Nephron (organoid): ENCODE data around the gene PHRF1.

Source experiments
- H3K27ac Mint-ChIP-seq, 3 experiments: 2 replicates each; pipeline ENCODE4 v1.8.0; 2020; ENCODE audit warnings: mixed read lengths in 3 of 3, mild to moderate bottlenecking in 2 of 3, moderate library complexity in 1 of 3
- H3K27me3 Mint-ChIP-seq: 2 replicates; pipeline ENCODE4 v1.8.0; 2021; ENCODE audit warnings: low read depth, mild to moderate bottlenecking, moderate library complexity, mixed read lengths
- H3K36me3 Mint-ChIP-seq: 2 replicates; pipeline ENCODE4 v1.8.0; 2020; ENCODE audit warnings: low read depth, mixed read lengths
- H3K4me1 Mint-ChIP-seq: 2 replicates; pipeline ENCODE4 v1.8.0; 2020; ENCODE audit warnings: mixed read lengths
- H3K4me3 Mint-ChIP-seq, 3 experiments: 2 replicates each; pipeline ENCODE4 v1.8.0; 2020; ENCODE audit warnings: mild to moderate bottlenecking in 3 of 3, mixed read lengths in 3 of 3, moderate library complexity in 2 of 3
- H3K9me3 Mint-ChIP-seq: 2 replicates; pipeline ENCODE4 v1.8.0; 2020; ENCODE audit warnings: mixed read lengths
- CTCF ChIP-seq, 3 experiments: fragments of 200-600 bp; sonication (generic); IDR thresholded peaks; one replicate each; pipeline ENCODE4 v1.5.0; 2021; ENCODE audit warnings: antibody characterized with exemption in 3 of 3; ENCODE audit not compliant: unreplicated experiment in 3 of 3

Gene PHRF1

DNA sequence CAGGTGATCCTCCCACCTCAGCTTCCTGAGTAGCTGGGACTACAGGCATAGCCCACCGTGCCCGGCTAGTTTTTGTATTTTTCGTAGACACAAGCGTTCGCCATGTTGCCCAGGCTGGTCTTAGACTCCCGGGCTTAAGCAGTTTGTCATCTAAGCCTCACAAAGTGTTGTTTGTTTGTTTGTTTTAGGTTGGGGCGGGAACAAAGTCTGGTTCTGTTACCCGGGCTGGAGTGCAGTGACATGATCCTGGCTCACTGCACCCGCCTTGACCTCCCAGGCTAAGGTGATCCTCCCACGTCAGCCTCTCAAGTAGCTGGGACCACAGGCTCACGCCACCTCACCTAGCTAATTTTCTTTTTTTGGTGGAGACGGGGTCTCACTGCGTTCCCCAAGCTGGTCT is 26.9 kb downstream of the PHRF1 start:
- no peak for TF ChIP-seq CTCF (IDR thresholded peaks at IDR 0.05; ENCODE audit: unreplicated experiment in 3 of 3)
- Mint-ChIP-seq H3K27ac (no peak overlapping the region), H3K27me3 (no peaks in the 10 kb centered on the region), H3K9me3 (no peaks in the 10 kb centered on the region), H3K4me1 (no peaks in the 10 kb centered on the region), H3K4me3 (no peak overlapping the region), H3K36me3 (peaks cover 48% of the 10 kb centered on the region)

DNA sequence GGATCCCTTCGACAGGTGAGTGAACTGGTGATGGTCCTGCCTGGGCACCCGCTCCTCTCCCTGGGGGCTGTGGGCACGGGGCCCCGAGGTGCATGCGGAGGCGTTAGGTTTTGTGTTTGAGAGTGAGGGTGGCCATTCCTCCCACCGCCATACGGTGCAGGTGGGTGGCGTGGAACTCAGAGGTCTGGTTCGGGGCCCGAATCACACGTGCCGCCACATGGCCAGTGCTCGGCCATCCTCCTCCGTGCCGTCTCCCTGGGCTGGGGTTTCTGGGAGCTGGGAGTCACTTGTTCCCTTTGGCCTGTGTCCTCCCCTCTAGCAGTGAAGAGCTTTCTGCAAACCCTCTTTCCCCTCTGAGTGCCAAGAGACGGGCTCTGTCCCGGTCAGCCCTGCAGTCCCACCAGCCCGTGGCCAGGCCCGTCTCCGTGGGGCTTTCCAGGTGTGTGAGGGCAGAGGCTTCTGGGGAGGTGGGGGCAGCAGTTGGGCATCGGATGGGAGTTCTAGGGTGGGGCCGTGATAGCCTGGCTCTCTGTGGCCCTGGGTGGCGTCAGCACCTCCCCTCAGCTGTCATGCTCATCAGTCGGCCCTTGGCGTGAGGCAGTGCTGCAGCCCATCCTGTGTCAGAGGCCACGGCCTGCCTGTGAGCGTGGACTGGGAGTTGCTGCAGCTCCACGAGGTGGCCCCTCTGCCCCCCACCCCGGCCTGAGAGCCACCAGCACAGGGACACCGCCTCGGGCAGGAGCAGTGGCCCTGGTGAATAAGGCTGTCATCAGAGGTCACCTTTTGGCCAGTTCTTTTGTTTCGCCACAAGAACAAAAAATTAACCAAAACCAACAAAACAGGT is 29.2 kb downstream of the PHRF1 start:
- H3K27ac Mint-ChIP-seq = no peak overlapping the region
- no peak for TF ChIP-seq CTCF (IDR thresholded peaks at IDR 0.05; ENCODE audit: unreplicated experiment in 3 of 3)
- no peaks in the 10 kb centered on the region for H3K27me3 Mint-ChIP-seq
- H3K4me3 Mint-ChIP-seq = no peak overlapping the region
- H3K36me3 Mint-ChIP-seq = peaks cover 45% of the 10 kb centered on the region
- no peaks in the 10 kb centered on the region for H3K4me1 Mint-ChIP-seq
- no peaks in the 10 kb centered on the region for H3K9me3 Mint-ChIP-seq

DNA sequence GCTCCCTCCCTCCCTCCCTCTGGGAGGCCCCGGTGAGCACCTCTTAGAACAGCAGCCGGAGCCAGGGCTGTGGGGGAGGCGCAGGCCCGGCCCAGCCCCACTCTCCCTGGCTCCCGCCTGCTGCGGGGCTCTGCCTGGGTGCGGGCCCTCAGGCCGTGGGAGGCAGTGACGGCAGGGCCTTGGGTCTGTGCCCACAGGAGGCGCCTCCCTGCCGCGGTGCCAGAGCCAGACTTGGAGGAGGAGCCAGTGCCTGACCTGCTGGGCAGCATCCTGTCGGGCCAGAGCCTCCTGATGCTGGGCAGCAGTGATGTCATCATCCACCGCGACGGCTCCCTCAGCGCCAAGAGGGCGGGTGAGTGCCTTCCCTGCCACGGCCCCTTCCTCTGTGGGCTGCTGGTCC is 30.0 kb downstream of the PHRF1 start:
- Mint-ChIP-seq H3K9me3 (no peaks in the 10 kb centered on the region), H3K27me3 (no peaks in the 10 kb centered on the region), H3K4me3 (no peak overlapping the region), H3K4me1 (no peaks in the 10 kb centered on the region), H3K36me3 (peaks cover 49% of the 10 kb centered on the region), H3K27ac (no peak overlapping the region)
- no peak for TF ChIP-seq CTCF (IDR thresholded peaks at IDR 0.05; ENCODE audit: unreplicated experiment in 3 of 3)

- Mint-ChIP-seq H3K27me3 (no peaks in the 10 kb centered on the region), H3K9me3 (no peaks in the 10 kb centered on the region), H3K4me1 (peaks cover 5% of the 10 kb centered on the region), H3K27ac (no peak overlapping the region), H3K36me3 (peaks cover 45% of the 10 kb centered on the region), H3K4me3 (no peak overlapping the region)
- no peak for TF ChIP-seq CTCF (IDR thresholded peaks at IDR 0.05; ENCODE audit: unreplicated experiment in 3 of 3)
Measured at GRCh38 chr11:607020-607780, 30.9 kb downstream of the PHRF1 start.

DNA sequence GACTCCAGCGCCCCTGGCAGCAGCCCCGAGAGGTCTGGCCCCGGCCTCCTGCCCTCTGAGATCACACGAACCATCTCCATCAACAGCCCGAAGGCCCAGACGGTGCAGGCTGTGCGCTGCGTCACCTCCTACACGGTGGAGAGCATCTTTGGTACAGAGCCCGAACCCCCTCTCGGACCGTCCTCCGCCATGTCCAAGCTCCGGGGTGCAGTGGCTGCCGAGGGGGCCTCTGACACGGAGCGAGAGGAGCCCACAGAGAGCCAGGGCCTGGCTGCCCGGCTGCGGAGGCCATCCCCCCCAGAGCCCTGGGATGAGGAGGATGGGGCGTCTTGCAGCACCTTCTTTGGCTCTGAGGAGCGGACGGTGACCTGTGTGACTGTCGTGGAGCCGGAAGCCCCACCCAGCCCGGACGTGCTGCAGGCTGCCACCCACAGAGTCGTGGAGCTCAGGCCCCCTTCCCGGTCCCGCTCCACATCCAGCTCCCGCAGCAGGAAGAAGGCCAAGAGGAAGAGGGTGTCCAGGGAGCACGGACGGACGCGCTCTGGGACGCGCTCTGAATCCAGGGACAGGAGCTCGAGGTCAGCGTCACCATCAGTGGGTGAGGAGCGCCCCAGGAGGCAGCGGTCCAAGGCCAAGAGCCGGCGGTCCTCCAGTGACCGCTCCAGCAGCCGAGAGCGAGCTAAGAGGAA is 31.8 kb downstream of the PHRF1 start:
- TF ChIP-seq CTCF (IDR thresholded peaks at IDR 0.05; ENCODE audit: unreplicated experiment in 3 of 3) = no peak
- H3K9me3 Mint-ChIP-seq = no peaks in the 10 kb centered on the region
- H3K27me3 Mint-ChIP-seq = no peaks in the 10 kb centered on the region
- H3K36me3 Mint-ChIP-seq = peaks cover 46% of the 10 kb centered on the region
- H3K27ac Mint-ChIP-seq = no peak overlapping the region
- H3K4me1 Mint-ChIP-seq = peaks cover 9% of the 10 kb centered on the region
- no peak overlapping the region for H3K4me3 Mint-ChIP-seq
